Raji (cell line): ENCODE measurements around the gene CLDND2.

Experiments used
- POLR2A ChIP-seq: IDR thresholded peaks from 2 replicates; pipeline ENCODE4 v1.6.1; 2011; ENCODE audit warnings: low read depth, low read length, control low read depth; ENCODE audit not compliant: insufficient read depth

The CLDND2 gene, protein sequence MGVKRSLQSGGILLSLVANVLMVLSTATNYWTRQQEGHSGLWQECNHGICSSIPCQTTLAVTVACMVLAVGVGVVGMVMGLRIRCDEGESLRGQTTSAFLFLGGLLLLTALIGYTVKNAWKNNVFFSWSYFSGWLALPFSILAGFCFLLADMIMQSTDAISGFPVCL

DNA sequence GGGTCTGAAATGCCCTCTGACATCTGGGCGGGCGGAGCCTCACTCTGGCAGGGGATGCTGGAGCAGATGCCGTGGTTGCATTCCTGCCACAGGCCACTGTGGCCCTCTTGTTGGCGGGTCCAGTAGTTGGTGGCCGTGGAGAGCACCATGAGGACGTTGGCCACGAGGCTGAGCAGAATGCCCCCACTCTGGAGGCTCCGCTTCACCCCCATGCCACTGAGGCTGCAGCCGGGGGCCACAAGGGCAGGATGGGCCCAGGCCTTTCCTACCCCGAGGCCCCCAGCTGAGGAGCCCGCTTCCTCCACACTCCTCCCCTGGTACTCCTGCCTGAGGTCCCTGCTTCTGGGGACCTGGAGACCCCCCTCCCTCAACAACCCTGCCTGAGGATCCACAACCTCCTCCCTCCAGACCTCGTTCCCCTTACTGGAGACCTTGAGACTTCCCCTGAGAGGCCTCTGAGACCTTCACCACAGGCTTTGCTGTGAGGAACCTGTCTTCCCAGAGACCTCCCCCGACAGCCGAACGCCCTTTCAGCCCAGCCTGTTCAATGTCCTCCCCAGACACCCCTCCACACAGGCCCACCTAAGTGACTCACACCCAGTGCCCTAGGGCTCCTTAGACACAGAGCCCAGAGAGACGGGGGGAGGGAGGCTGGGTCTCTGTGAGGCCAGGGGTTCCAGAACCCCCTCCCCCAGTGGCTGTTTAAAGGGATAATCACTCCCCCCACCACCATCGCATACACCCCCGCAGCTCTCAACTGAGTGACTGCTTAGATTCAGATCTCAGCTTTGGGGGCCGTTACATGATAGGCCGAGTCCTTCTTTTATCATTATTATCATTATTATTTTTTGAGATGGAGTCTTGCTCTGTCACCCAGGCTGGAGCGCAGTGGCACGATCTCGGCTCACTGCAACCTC lies at the start of gene CLDND2:
CLDND2 (minus strand) TSS at position 638 of the 917 bp plus-strand sequence; CDS start at position 212, 426 bp downstream.
- TF ChIP-seq POLR2A: no peak; the same call in 1 of the 2 replicates

DNA sequence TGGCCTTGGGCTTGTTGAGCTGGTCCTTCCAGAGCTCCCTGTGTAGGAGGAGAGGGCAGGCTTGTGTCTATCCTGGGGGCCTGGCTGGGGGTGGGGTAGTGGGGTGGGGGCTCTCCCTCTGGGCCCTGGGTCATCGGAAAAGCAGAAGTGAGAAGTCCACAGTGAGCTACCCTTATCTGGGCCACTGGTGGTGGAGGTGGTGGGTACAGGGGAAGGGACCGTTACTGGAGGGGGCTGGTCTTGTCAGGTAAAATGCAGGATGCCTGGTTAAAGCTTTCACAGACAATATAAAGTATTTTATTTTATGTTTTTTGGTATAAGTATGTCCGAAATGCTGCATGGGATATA lies 49.0 kb upstream of the CLDND2 start:
- no peak for TF ChIP-seq POLR2A

DNA sequence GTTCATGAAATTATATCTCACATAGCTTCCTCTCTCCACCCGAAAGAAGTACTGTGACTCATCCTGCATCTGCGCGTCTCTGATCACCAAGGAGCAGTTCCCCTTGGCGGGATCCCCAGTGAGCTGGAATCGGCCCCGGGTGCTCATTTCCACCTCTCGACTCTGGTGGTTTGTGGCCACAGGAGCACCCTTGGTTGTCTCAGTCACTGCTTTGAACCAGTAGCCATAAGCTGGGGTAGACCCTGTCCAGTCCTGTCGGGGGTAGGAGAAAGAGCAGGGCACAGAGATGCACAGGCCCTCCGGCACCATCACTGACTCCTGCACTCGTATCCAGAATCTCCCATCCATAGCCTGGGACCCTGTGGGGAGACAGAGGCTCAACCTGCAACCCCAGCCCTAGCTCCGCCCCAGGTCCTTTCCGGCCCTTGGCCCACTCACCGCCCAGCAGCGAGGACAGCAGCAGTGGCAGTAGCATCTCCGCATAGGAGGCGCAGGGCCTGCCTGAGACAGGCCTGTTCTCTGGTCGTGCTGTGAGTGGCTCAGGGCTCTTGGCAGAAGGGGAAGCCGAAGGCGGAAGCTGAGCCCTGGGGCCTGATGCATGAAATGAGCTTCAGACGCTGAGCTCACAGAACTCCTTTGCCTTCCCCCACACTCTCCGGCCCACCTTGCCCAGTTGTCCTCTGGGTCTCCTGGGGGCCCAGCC lies 48.5 kb upstream of the CLDND2 start, which contains the start of gene SIGLEC10:
SIGLEC10 (minus strand) TSS at position 536 of the 703 bp plus-strand sequence; CDS start at position 475, 61 bp downstream.
- peak; percentile 75 for TF ChIP-seq POLR2A

DNA sequence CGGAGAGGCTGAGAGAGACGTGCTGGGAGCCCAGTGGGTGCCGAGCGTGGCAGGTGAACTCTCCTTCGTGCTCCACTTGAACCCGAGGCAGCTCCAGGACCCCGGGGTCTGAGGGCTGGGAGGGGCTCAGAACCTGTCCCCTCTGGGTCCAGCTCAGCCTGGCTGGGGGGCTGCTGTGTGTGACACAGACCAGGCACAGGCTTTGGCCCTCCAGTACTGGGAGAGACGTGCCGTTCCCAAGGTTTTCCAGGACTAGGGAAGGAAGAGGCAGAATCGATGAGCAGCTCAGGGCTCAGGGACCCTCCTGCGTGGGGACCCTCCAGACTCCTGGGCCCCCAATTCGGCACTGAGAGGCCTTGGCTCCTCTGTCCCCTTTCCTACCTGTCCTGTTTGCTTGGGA lies 46.4 kb upstream of the CLDND2 start:
- TF ChIP-seq POLR2A: no peak

DNA sequence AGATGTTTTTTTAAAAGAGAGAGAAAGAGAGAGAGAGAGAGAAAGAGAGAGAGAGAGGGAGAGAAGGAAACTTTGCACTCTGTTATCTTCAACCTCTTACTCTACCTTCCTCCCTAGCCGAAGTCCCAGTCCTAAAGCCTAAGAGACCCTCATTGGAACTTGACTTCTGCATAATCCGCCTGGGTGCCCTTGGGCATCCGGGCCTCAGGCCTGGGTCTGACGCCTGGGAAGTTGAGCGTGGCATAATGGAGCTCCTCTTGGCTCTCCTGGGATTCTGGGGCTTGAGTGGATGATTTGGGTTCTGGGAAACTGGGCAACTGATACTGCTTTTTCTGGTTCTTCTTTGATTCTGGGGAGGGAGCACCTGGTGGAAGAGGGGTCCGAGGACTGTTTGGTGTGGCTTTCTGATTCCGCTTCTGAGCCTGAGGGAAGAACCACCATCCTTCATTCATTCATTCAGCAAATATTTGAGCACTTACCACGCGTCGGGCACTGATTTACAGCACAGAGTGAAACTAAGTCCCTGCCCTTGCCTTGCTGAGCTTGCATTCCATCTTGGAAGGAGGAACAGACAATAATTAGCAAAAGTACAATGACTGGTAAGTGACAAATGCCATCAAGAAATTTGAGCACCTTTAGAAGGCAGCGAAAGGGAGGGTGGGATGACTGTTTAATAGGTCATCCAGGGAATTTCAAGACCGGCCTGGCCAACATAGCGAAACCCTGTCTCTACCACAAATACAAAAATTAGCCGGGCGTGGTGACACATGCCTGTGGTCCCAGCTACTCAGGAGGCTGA lies 42.3 kb upstream of the CLDND2 start:
- TF ChIP-seq POLR2A: no peak

DNA sequence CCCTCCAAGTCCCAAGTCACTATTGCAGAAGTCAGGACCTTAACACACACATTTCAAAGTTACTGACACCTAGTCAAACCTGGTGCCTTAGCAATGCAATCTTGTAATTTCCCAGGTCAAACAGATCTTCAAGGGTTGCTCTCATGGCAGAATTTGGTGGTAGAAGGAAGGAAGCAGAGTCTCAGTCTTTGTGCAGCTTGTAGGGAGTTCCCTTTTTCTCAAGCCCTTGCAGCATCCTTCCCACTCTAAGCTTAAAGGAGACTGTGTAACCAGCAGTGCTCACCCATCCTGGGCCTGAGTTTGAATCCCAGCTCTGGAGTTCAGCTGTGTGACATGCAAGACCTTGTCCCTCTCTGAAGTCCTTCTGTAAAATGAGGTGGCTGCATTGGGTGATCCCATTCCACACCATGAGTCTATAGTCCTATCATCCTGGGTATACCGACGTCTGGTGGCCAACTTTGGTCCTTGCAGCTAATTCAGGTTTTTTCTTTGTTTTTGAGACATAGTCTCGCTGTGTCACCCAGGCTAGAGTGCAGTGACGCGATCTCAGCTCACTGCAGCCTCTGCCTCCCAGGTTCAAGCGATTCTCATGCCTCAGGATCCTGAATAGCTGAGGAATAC lies 38.8 kb upstream of the CLDND2 start:
- no peak for TF ChIP-seq POLR2A

DNA sequence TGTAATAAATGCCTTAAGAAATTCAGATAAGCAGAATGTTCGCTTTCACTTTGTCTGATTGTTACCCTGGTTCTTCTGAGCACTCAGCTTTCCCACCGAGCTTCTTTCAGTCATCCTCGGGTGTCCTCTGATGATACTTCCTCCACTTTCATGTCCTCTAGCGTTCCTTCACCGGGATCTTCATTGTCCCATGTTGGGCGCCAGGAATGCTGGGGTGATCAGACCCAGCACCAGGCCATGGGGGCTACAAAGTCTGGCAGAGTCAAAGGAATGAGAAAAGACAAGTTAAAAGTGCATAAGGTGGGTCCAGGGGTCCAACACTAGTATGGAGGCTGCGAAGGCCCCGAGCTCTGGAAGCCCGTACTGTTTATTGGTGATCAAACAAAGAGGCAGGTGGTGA lies 33.3 kb upstream of the CLDND2 start:
- no peak for TF ChIP-seq POLR2A

DNA sequence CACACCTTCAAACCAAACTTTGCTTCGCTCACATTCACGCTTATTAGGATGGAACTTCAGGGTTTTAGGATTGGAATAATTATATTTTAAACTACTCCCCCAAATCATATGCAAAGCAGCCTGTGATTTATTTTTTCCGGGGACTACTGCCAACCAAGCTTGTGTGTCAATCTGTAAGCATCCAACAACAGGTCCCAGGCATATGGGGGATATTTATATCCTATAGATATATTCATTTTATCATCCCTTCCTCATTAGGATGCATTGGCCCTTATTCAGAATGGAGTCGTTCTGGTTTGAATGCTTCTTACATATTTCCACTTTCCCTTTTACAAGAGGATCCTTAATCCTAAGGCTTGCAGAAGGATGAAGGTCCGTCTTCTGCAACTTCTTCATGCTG lies 30.4 kb upstream of the CLDND2 start:
- TF ChIP-seq POLR2A: no peak

DNA sequence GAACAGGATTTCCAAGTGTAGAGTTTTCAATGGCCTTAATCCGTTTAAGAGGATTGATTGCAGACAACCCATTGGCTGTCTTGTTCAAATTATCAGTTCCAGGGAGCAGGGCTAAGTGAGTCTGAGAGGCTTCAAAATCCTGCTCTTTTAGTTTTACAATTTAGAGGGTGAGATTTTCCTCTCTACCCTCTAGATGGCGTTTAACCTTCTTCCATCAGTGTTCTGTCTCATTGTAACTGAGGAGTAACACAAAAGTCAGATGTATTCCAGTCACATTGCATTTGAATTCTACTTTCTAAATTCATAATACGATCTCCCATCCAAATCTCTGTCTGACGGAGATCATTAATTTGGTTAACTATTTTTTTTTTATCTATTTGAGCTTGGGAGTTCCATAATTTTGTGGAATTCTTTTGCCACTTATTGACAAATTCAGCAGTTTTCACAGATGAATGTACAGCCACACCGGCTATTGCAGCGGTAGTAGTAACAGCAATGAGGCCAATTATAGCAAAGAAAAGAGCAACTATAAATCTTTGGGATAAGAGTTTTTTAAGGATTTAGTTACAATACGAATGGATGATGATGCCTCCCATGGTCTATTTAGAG lies 29.4 kb upstream of the CLDND2 start:
- TF ChIP-seq POLR2A: no peak

DNA sequence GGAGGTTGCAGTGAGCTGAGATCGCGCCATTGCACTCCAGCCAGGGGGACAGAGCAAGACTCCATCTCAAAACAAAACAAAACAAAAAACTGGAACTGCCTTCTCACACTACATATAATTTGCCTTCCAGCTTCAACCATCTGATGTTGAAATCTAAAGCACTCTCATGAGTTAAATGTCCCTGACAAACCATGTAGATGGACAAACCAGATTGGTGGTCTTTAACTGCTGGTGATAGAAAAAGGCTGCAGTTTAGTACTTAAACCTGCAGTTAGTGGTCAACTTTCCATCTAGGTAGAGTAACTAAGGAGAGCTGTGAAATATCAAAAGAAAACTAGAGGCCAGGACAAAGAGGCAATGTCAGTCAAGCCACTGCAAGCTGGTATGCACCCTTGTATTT lies 27.4 kb upstream of the CLDND2 start:
- TF ChIP-seq POLR2A: no peak

DNA sequence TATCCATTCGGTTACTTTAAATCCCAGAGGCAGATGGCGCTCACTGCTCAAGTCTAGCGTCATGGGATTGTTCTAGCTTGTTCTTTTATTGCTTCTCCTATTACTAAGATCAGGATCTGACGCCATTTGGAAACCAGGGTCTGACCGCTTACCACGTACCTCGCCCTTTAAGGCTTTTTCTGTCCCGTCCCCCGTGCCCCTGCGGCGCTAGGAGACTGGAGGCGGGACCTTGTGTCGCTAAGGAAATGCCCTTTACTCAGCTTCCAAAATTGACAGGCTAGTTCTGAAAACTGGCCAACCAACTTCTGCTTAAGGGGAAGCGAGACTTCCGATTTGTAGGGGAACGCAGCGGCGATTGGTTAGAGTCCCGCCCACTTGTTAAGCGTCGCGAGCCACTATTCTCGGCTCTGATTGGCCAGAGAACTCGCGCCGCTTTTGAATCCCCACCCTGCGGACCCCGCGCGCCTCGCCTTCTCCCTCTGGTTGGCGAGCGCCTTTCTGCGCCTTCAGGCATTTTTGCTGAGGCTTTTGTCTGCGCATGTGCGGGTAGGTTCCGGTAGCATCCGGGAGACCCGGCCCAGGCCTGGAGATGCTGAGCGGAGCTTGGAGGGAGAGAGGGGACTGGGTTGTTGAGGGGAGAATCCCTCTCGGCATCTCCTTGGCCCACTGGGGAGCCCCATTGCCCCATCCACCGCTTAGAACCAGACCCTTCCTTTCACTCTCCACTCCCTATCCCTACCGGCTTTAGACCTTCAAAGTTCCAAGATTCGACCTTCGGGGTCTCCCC lies 25.4 kb upstream of the CLDND2 start:
- TF ChIP-seq POLR2A: peak; percentile 75

DNA sequence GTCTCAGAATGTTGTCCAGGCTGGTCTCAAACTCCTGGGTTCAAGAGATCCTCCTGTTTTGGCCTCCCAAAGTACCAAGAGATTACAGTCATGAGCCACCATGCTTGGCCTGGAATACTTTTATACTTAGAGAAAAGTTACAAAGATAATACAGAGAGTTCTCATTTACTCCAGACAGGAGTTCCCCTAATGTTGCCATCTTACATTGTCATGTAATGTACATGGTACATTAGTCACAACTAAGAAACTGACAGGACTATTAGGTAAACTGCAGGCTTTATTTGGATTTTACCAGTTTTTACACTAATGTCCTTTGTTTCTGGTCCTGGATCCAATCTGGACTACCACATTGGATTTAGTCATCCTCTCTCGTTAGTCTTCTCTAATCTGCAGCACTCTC lies 23.9 kb upstream of the CLDND2 start:
- no peak for TF ChIP-seq POLR2A

DNA sequence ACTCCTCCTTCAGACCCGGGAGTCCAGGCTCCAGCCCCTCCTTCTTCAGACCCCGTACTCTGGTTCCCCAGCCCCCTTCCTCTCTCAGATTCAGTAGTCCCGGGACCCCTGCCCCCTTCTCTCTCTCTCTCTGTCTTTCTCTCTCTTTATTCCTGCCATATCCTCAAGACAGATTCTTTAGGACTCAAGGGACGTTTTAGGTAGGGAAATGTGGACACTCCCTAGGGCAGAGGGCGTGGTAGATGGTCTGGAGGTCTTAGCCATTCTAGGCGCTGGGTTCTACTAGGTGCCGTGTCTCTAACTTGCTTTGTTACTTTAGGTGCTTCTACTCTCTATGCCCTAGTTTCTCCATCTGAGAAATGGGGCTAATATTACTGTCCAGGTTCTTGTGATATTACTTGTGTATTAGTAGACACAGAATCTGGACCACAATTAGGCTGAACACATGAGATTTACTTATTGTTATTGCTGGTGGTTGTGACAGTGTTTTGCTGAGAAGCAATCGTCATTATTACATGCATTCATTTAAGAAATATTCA lies 22.3 kb upstream of the CLDND2 start:
- TF ChIP-seq POLR2A: no peak
